C4-2B (cell line): ENCODE measurements around the gene SCN1B.

ENCODE experiments used
- ZFX ChIP-seq: fragments of 450-650 bp; IDR thresholded peaks from 2 replicates; pipeline ENCODE4 v1.6.1; 2017
- TF ChIP-seq, protein P1 (sequence below): fragments of 450-650 bp; conservative IDR thresholded peaks from 2 replicates; pipeline ENCODE4 v1.5.1; 2017; ENCODE audit warnings: mild to moderate bottlenecking

DNA sequence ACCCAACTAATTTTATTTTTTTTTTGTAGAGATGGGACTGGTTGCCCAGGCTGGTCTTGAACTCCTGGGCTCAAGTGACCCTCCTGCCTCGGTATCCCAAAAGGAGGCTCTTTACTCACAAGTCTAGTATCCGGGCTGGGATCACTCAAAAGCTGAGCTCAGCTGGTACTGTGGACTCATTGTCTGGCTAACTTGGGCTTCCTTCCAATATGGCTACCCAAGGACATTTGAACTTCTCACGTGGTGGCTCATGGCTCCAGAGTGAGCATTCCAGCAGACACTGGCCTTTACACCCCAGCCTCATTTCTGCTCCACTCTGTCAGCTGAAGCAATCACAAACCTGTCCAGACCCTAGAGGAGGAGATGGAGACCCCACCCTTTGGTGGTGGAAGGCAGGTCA lies 40.2 kb downstream of the SCN1B start:
- TF ChIP-seq, protein P1, sequence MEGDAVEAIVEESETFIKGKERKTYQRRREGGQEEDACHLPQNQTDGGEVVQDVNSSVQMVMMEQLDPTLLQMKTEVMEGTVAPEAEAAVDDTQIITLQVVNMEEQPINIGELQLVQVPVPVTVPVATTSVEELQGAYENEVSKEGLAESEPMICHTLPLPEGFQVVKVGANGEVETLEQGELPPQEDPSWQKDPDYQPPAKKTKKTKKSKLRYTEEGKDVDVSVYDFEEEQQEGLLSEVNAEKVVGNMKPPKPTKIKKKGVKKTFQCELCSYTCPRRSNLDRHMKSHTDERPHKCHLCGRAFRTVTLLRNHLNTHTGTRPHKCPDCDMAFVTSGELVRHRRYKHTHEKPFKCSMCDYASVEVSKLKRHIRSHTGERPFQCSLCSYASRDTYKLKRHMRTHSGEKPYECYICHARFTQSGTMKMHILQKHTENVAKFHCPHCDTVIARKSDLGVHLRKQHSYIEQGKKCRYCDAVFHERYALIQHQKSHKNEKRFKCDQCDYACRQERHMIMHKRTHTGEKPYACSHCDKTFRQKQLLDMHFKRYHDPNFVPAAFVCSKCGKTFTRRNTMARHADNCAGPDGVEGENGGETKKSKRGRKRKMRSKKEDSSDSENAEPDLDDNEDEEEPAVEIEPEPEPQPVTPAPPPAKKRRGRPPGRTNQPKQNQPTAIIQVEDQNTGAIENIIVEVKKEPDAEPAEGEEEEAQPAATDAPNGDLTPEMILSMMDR, result no peak
- TF ChIP-seq ZFX, result no peak
